AG10803 (cell line): Measurements from ENCODE around the gene KLHL17.
A peak's percentile ranks its signal among the peaks of the same experiment; 100 is the strongest.

ENCODE experiments used
- DNase-seq: peaks from one replicate; pipeline ENCODE4 v3.0.0; 2010; ENCODE audit warnings: low read depth
- H3K4me3 ChIP-seq: 2 replicates; pipeline ENCODE4 v1.5.1; 2011; ENCODE audit warnings: mild to moderate bottlenecking, low read length, control low read depth
- CTCF ChIP-seq: conservative IDR thresholded peaks from 2 replicates; pipeline ENCODE4 v1.5.1; 2011; ENCODE audit warnings: mild to moderate bottlenecking, low read length, control low read depth, inconsistent platforms

KLHL17 gene

GRCh38 chr1:999725-1000356 is 39.5 kb downstream of the KLHL17 start, which contains the start of gene HES4:
Gene HES4, minus strand, starts transcription at chr1:1000097. Its CDS starts 124 bp downstream, at chr1:999973.
- TF ChIP-seq CTCF, result no peak
- H3K4me3 ChIP-seq, result peak within 1 kb of the TSS; percentile 66
- peak; percentile 95 for DNase-seq

GRCh38 chr1:1000357-1001056 is 40.1 kb downstream of the KLHL17 start:
- DNase-seq, result peak; percentile 80
- no peak for TF ChIP-seq CTCF
- peak overlapping the region; percentile 66 for H3K4me3 ChIP-seq

GRCh38 chr1:1001057-1001783 is 40.8 kb downstream of the KLHL17 start:
- TF ChIP-seq CTCF, result no peak
- no peak for DNase-seq
- peak overlapping the region; percentile 66 for H3K4me3 ChIP-seq

- DNase-seq, result no peak
- no peak overlapping the region for H3K4me3 ChIP-seq
- TF ChIP-seq CTCF, result no peak
These were observed 43.4 kb downstream of the KLHL17 start for GRCh38 chr1:1003618-1004419.

- no peak for TF ChIP-seq CTCF
- DNase-seq, result no peak
- no peak overlapping the region for H3K4me3 ChIP-seq
These were observed 44.0 kb downstream of the KLHL17 start for GRCh38 chr1:1004420-1004779.

GRCh38 chr1:1004780-1005697 is 44.7 kb downstream of the KLHL17 start:
- no peak for TF ChIP-seq CTCF
- peak; percentile 62 for DNase-seq
- no peak overlapping the region for H3K4me3 ChIP-seq
